Fibroblast of gingiva (primary cell): ENCODE measurements around the gene SLC18B1.
"Not testable (repeated sequence)": the region's sequence is repeated elsewhere in the genome, so short reads cannot be mapped to it uniquely, and the experiment has no call there.

ENCODE experiments used
- DNase-seq: peaks from one replicate; pipeline ENCODE4 v3.0.0-alpha.2; 2011; ENCODE audit warnings: low read depth

The SLC18B1 gene

GRCh38 chr6:132798869-132799538 is 567 bp upstream of the SLC18B1 start:
- DNase-seq: peak; percentile 35

- no peak for DNase-seq
Observed at GRCh38 chr6:132795461-132795860, 3.0 kb downstream of the SLC18B1 start.

- DNase-seq: no peak
Observed at GRCh38 chr6:132792510-132792909, 5.9 kb downstream of the SLC18B1 start.

GRCh38 chr6:132790450-132790849 is 8.0 kb downstream of the SLC18B1 start:
- DNase-seq: no peak

- DNase-seq: no peak
Observed at GRCh38 chr6:132789396-132789776, 9.1 kb downstream of the SLC18B1 start.

GRCh38 chr6:132788658-132789395 is 9.6 kb downstream of the SLC18B1 start:
- no peak for DNase-seq

- DNase-seq: no peak
Observed at GRCh38 chr6:132785936-132786335, 12.5 kb downstream of the SLC18B1 start.

- peak; percentile 34 for DNase-seq
Observed at GRCh38 chr6:132780770-132781371, 17.6 kb downstream of the SLC18B1 start.

- DNase-seq: not testable (repeated sequence)
Observed at GRCh38 chr6:132777881-132778280, 20.6 kb downstream of the SLC18B1 start.

- DNase-seq: peak; percentile 24
Observed at GRCh38 chr6:132768051-132768517, 30.4 kb downstream of the SLC18B1 start.

GRCh38 chr6:132765560-132765959 is 32.9 kb downstream of the SLC18B1 start:
- no peak for DNase-seq

- peak; percentile 80 for DNase-seq
Observed at GRCh38 chr6:132764370-132764769, 34.1 kb downstream of the SLC18B1 start.

- DNase-seq: no peak
Observed at GRCh38 chr6:132763269-132763668, 35.2 kb downstream of the SLC18B1 start.

- DNase-seq: no peak
Observed at GRCh38 chr6:132760256-132760655, 38.2 kb downstream of the SLC18B1 start.

GRCh38 chr6:132758689-132759088 is 39.7 kb downstream of the SLC18B1 start:
- DNase-seq: no peak

- no peak for DNase-seq
Observed at GRCh38 chr6:132752255-132752654, 46.2 kb downstream of the SLC18B1 start.

GRCh38 chr6:132751828-132752227 is 46.6 kb downstream of the SLC18B1 start:
- no peak for DNase-seq

- DNase-seq: no peak
Observed at GRCh38 chr6:132751306-132751705, 47.1 kb downstream of the SLC18B1 start.

- no peak for DNase-seq
Observed at GRCh38 chr6:132750455-132751248, 47.8 kb downstream of the SLC18B1 start.

- no peak for DNase-seq
Observed at GRCh38 chr6:132749111-132749510, 49.3 kb downstream of the SLC18B1 start.

- DNase-seq: no peak
Observed at GRCh38 chr6:132748446-132748845, 50.0 kb downstream of the SLC18B1 start.

- no peak for DNase-seq
Observed at GRCh38 chr6:132746048-132746447, 52.4 kb downstream of the SLC18B1 start.
